Brain microvascular endothelial cell (primary cell): ENCODE results near the gene C11orf42.

Experiments
- DNase-seq: peaks from one replicate; pipeline ENCODE4 v3.0.0-alpha.2; 2020
- H3K27ac ChIP-seq: fragments of 250-450 bp; sonication (Bioruptor Pico); 2 replicates; pipeline ENCODE4 v1.5.1; 2020; ENCODE audit warnings: mild to moderate bottlenecking, moderate library complexity
- H3K27me3 ChIP-seq: fragments of 250-450 bp; sonication (Bioruptor Pico); replicated peaks from 2 replicates; pipeline ENCODE4 v1.5.1; 2020; ENCODE audit warnings: mild to moderate bottlenecking
- H3K36me3 ChIP-seq: fragments of 250-450 bp; sonication (Bioruptor Pico); replicated peaks from 2 replicates; pipeline ENCODE4 v1.5.1; 2020; ENCODE audit warnings: mild to moderate bottlenecking
- H3K4me3 ChIP-seq: 2 replicates; pipeline ENCODE4 v1.5.1; 2011; ENCODE audit warnings: low read depth, mild to moderate bottlenecking, control low read depth, low read length, moderate library complexity
- CTCF ChIP-seq: IDR thresholded peaks from 2 replicates; pipeline ENCODE4 v1.5.1; 2011; ENCODE audit warnings: low read depth, mild to moderate bottlenecking, moderate library complexity, low read length, control low read depth, inconsistent platforms; ENCODE audit errors: missing control alignments
- in situ Hi-C: cut with HindIII; loops from 2 replicates; pipeline ENCODE4 v1.10.0; 2017; ENCODE audit warnings: low sequenced_read_pairs, low pct_ligation_motif_present

Gene C11orf42

GRCh38 chr11:6205366-6205765, at the start of gene C11orf42:
TSS of gene C11orf42 (plus strand) at chr11:6205557. CDS start at chr11:6205616, 59 bp downstream.
- no peak within 1 kb of the TSS for H3K4me3 ChIP-seq
- DNase-seq: no peak
- no peak for TF ChIP-seq CTCF
- peaks cover 6% of the 10 kb centered on the region for H3K36me3 ChIP-seq
- in situ Hi-C loops: no loop called here
- no peaks in the 10 kb centered on the region for H3K27me3 ChIP-seq
- H3K27ac ChIP-seq: no peak within 1 kb of the TSS

GRCh38 chr11:6156628-6157359, 48.6 kb upstream of the C11orf42 start:
- no peaks in the 10 kb centered on the region for H3K36me3 ChIP-seq
- no peak overlapping the region for H3K4me3 ChIP-seq
- in situ Hi-C loops: no loop called here
- no peaks in the 10 kb centered on the region for H3K27me3 ChIP-seq
- H3K27ac ChIP-seq: no peak overlapping the region
- DNase-seq: no peak
- TF ChIP-seq CTCF: no peak

GRCh38 chr11:6170226-6170625, 35.1 kb upstream of the C11orf42 start, which contains the start of gene OR52B2:
TSS of gene OR52B2 (minus strand) at chr11:6170326. CDS start at chr11:6170326, 0 bp downstream.
- no peak for TF ChIP-seq CTCF
- Histone ChIP-seq H3K36me3 (no peaks in the 10 kb centered on the region), H3K4me3 (no peak within 1 kb of the TSS), H3K27ac (no peak within 1 kb of the TSS), H3K27me3 (no peaks in the 10 kb centered on the region)
- DNase-seq: no peak
- in situ Hi-C loops: no loop called here

- no peak for TF ChIP-seq CTCF
- DNase-seq: no peak
- no peak overlapping the region for H3K27ac ChIP-seq
- H3K4me3 ChIP-seq: no peak overlapping the region
- H3K27me3 ChIP-seq: no peaks in the 10 kb centered on the region
- in situ Hi-C loops: no loop called here
- no peaks in the 10 kb centered on the region for H3K36me3 ChIP-seq
Observed at GRCh38 chr11:6175440-6175839, 29.9 kb upstream of the C11orf42 start.

GRCh38 chr11:6191742-6192141, 13.6 kb upstream of the C11orf42 start:
- no peaks in the 10 kb centered on the region for H3K27me3 ChIP-seq
- H3K4me3 ChIP-seq: no peak overlapping the region
- H3K27ac ChIP-seq: no peak overlapping the region
- TF ChIP-seq CTCF: no peak
- no peaks in the 10 kb centered on the region for H3K36me3 ChIP-seq
- in situ Hi-C loops: no loop called here
- no peak for DNase-seq
